ENCODE data around the gene TIMM22.

The TIMM22 gene

GRCh38 chr17:1002771-1003555 lies 6.0 kb downstream of the TIMM22 start:
- DNase-seq: no peak

GRCh38 chr17:1003633-1003971 lies 6.7 kb downstream of the TIMM22 start:
- DNase-seq: no peak

GRCh38 chr17:1003972-1004768 lies 7.2 kb downstream of the TIMM22 start:
- DNase-seq: no peak

- DNase-seq: no peak
Measured at GRCh38 chr17:1004769-1005295, 7.9 kb downstream of the TIMM22 start.

GRCh38 chr17:1005361-1005946 lies 8.5 kb downstream of the TIMM22 start:
- no peak for DNase-seq

GRCh38 chr17:1006054-1006453 lies 9.1 kb downstream of the TIMM22 start:
- no peak for DNase-seq

- DNase-seq: no peak
Measured at GRCh38 chr17:1007310-1008007, 10.5 kb downstream of the TIMM22 start.

DNA sequence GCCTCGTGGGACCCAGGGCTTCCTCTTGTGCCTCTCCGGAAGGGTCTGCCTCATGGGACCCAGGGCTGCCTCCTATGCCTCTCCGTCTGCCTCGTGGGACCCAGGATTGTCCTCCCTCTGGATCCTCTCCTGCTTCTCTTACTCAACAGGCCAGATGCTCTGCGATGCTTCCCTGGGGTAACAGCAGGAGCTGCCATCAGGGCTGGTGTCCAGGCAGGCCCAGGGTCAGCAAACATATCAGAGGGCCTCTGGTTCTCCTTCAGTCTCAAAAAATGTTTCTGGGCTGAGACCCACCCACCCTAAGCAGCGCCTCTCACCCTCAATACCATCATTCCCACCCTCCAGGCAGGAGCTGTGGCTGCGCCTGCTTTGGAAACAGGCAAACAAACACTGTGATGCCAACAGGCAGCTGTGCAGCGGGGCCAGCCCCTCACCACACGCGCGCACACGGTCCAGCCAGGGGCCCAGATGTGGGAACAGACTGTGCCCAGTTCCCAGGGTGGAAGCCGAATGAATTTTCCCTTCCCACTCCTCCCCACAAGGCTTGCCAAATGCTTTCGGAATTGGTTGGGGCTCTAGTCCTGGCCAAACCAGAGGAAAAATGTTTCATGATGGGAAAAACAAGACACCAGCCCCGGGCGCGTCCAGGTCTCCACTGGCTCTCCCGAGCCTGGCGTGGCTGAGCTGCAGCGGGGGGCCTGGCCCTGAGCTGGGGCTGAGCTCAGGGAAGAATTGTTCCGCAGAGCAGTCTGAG lies 11.3 kb downstream of the TIMM22 start:
- DNase-seq: no peak

GRCh38 chr17:1009229-1010085 lies 12.5 kb downstream of the TIMM22 start:
- DNase-seq: no peak

DNA sequence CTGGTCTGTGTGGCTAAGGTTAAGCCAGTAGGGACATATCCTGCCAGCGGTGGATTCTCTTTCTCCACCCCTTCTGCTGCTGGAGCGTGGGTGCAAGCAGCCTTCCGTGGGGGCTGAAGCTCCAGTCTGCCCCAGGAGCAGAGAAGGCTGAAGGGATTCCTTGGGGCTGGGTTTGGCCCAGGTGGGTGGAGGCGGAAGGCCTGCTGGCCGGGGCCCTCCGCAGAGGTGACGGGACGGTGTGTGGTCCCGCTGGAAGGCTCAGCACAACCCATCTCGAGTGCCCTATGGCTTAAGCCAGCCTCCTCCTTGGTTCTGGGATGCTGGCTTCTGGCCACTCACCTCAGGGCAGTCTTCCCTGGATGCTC lies 13.1 kb downstream of the TIMM22 start:
- DNase-seq: no peak

- DNase-seq: no peak
Measured at GRCh38 chr17:1010586-1010985, 13.7 kb downstream of the TIMM22 start.

- no peak for DNase-seq
Measured at GRCh38 chr17:1011138-1011537, 14.2 kb downstream of the TIMM22 start.

GRCh38 chr17:1011760-1012735 lies 15.1 kb downstream of the TIMM22 start:
- DNase-seq: no peak

- no peak for DNase-seq
Measured at GRCh38 chr17:1012823-1013728, 16.1 kb downstream of the TIMM22 start.

DNA sequence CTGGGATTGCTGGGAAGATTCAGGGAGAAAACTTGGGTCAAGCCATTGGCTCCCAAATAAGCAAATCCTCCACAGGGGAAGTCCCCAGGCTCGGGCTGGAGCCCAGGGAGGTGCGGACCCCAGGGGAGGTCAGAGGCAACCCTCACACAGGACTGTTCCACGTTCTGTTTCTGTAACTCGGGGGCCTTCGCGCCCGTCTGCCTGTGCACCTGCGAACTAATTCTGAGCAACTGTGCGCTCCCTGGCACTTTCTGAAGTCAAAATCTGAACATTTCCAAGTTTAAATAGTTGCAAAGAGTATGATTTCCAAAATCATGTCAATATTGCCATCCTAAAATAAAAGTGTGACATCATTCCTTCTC lies 16.8 kb downstream of the TIMM22 start:
- no peak for DNase-seq

DNA sequence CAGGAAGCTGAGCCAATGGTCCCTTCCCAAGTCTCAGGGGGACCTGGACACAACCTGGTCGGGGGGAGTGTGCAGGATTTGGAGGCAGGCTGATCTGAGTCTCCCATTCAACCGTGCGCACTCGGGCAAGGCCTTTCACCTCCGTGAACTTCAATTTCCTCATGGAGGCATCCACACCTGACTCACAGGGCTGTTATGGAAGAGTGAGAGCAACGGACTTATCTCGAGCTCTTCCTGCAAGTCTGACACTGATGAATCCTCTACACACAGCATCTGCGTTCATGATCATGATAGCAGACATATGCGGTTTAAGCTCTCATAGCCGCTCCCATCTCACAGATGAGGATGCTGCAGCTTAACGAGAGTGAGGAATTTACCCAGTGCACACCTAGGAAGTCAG lies 21.6 kb downstream of the TIMM22 start:
- no peak for DNase-seq

DNA sequence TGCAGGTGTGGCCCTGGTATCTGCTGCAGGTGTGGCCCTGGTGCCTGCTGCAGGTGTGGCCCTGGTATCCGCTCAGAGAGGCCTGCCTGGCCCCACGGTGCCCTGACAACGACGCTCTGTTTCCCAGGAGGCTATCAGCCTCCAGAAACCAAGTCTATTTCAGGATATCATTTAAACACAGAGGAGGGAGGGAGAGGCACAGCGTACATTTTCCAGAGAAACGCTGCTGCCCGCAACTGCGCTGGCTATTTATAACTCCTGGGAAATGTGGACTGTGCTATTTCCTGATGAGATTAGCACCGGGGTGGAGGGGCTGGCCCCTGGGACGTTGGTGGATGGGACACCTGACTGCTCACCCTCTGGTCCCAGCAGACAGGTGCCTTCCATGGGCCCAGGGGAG lies 22.5 kb downstream of the TIMM22 start:
- no peak for DNase-seq

DNA sequence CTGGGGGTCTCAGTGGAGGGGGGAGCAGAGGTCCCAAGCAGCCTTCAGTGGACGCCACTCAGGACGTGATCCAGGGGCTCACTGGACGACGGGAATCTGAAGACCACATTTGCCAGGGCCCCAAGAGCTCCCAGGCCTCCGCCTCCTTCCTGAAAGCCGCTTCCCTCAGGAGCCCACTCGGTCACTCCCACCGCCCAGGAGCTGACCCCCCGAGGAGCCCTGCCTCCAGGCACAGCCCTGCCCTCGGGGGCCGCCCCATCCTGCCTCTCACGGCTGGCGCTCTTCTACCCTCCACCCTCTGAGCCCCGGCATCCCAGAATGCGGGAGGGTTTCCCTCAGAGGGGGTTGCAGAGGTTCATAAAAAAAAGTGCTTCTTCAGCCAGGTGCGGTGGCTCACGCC lies 24.2 kb downstream of the TIMM22 start:
- DNase-seq: no peak
